Liver (tissue), 9 donors: ENCODE measurements around the gene SLC19A2. TPM values are rescaled to one million over a fixed set of nuclear protein-coding genes. Genes with fewer than 3 reads are reported as not detected.
"Not testable (repeated sequence)": the region's sequence is repeated elsewhere in the genome, so short reads cannot be mapped to it uniquely, and the experiment has no call there.

ENCODE experiments used
- DNase-seq: peaks from one replicate; pipeline ENCODE4 v3.0.0-alpha.2; 2017; ENCODE audit warnings: low spot score
- H3K27ac ChIP-seq, 2 donors: one replicate each; pipeline ENCODE4 v1.7.0; 2013; ENCODE audit warnings: inconsistent platforms in 2 of 2, low read length in 2 of 2, control low read depth in 1 of 2, low read depth in 1 of 2, mild to moderate bottlenecking in 1 of 2
- H3K27me3 ChIP-seq, 4 donors: one replicate each; pipeline versions ENCODE4 v1.6.1 to v1.7.0; 2013; ENCODE audit warnings: low read length in 3 of 4, inconsistent platforms in 1 of 4, mild to moderate bottlenecking in 1 of 4, moderate library complexity in 1 of 4; ENCODE audit not compliant: control insufficient read depth in 4 of 4, insufficient read depth in 4 of 4
- H3K36me3 ChIP-seq, 4 donors: one replicate each; pipeline versions ENCODE4 v1.6.1 to v1.7.0; 2013; ENCODE audit warnings: low read length in 3 of 4, mild to moderate bottlenecking in 3 of 4, low read depth in 1 of 4, moderate library complexity in 1 of 4; ENCODE audit not compliant: control insufficient read depth in 4 of 4, insufficient read depth in 3 of 4
- H3K4me1 ChIP-seq, 4 donors: one replicate each; pipeline versions ENCODE4 v1.6.1 to v1.7.0; 2013; ENCODE audit warnings: low read length in 3 of 4, mild to moderate bottlenecking in 3 of 4, moderate library complexity in 1 of 4; ENCODE audit not compliant: control insufficient read depth in 4 of 4, insufficient read depth in 4 of 4
- H3K4me3 ChIP-seq, 3 donors: one replicate each; pipeline versions ENCODE4 v1.6.1 to v1.7.0; 2013; ENCODE audit warnings: low read length in 3 of 3, control low read depth in 1 of 3, low read depth in 1 of 3, mild to moderate bottlenecking in 1 of 3
- H3K9ac ChIP-seq, 2 donors: one replicate each; pipeline ENCODE4 v1.7.0; 2013; ENCODE audit warnings: low read length in 2 of 2, mild to moderate bottlenecking in 2 of 2, moderate library complexity in 2 of 2, control low read depth in 1 of 2, low read depth in 1 of 2
- H3K9me3 ChIP-seq, 4 donors: one replicate each; pipeline versions ENCODE4 v1.6.1 to v1.7.0; 2013; ENCODE audit warnings: low read length in 3 of 4; ENCODE audit not compliant: control insufficient read depth in 4 of 4
- ATF3 ChIP-seq: IDR thresholded peaks from 2 replicates; pipeline ENCODE4 v1.6.1; 2016; ENCODE audit warnings: antibody characterized with exemption
- CTCF ChIP-seq: fragments of 150-350 bp; IDR thresholded peaks from 2 replicates; pipeline ENCODE4 v1.5.1; 2017; ENCODE audit warnings: improper control_type of control experiment, low read depth, low read length; ENCODE audit not compliant: missing input control
- EGR1 ChIP-seq, 2 donors: IDR thresholded peaks; 2 replicates each; pipeline ENCODE4 v1.6.1; 2016 to 2018; ENCODE audit warnings: antibody characterized with exemption in 2 of 2, low read depth in 2 of 2
- FOXA1 ChIP-seq: IDR thresholded peaks from 2 replicates; pipeline ENCODE4 v1.6.1; 2016; ENCODE audit warnings: antibody characterized with exemption
- FOXA2 ChIP-seq: IDR thresholded peaks from 2 replicates; pipeline ENCODE4 v1.6.1; 2016; ENCODE audit warnings: antibody characterized with exemption
- GABPA ChIP-seq, 2 donors: IDR thresholded peaks in 1 of 2; conservative IDR thresholded peaks in 1 of 2; 2 replicates each; pipeline ENCODE4 v1.6.1; 2016; ENCODE audit warnings: antibody characterized with exemption in 2 of 2, mild to moderate bottlenecking in 1 of 2, moderate library complexity in 1 of 2
- HNF4G ChIP-seq: IDR thresholded peaks from 2 replicates; pipeline ENCODE4 v1.6.1; 2016; ENCODE audit warnings: antibody characterized with exemption
- JUND ChIP-seq, 2 donors: IDR thresholded peaks; 2 replicates each; pipeline ENCODE4 v1.6.1; 2016; ENCODE audit warnings: antibody characterized with exemption in 2 of 2
- MAX ChIP-seq: IDR thresholded peaks from 2 replicates; pipeline ENCODE4 v1.6.1; 2016; ENCODE audit warnings: antibody characterized with exemption
- NR2F2 ChIP-seq: IDR thresholded peaks from 2 replicates; pipeline ENCODE4 v1.6.1; 2016; ENCODE audit warnings: antibody characterized with exemption
- RAD21 ChIP-seq, 2 donors: IDR thresholded peaks; 2 replicates each; pipeline ENCODE4 v1.6.1; 2016; ENCODE audit warnings: antibody characterized with exemption in 2 of 2, mild to moderate bottlenecking in 2 of 2
- REST ChIP-seq: IDR thresholded peaks from 2 replicates; pipeline ENCODE4 v1.6.1; 2016; ENCODE audit warnings: antibody characterized with exemption, mild to moderate bottlenecking
- SP1 ChIP-seq: IDR thresholded peaks from 2 replicates; pipeline ENCODE4 v1.6.1; 2018; ENCODE audit warnings: antibody characterized with exemption, mild to moderate bottlenecking
- YY1 ChIP-seq: IDR thresholded peaks from 2 replicates; pipeline ENCODE4 v1.6.1; 2016; ENCODE audit warnings: antibody characterized with exemption, mild to moderate bottlenecking
- WGBS: extraction: QIAGEN DNeasy Blood & Tissue Kit; methylation state at CpG from one replicate; pipeline ENCODE4 v1.1.7; 2013; 5-methylcytosine and 5-hydroxymethylcytosine counted together
- polyA plus RNA-seq, 2 donors: library from polyadenylated mRNA; stranded (reverse) in 1 of 2; unstranded in 1 of 2; fragments of 200-250 nt in 1 of 2; fragments of >200 nt in 1 of 2; fragmentation: Nextera tagmentation in 1 of 2; extraction: Ambion mirVana in 1 of 2; gene quantifications; one replicate each; pipeline versions ENCODE4 v1.2.1 to v1.2.3, GENCODE V29; 2013 to 2015
- total RNA-seq, 2 donors: library from RNA; depleted of rRNA; stranded (reverse); fragments of >200 nt; gene quantifications; one replicate each; pipeline ENCODE4 v1.2.3, GENCODE V29; 2014
- donor health status: healthy.
- donor health status: healthy.
- donor health status: healthy.
- donor health status: healthy.
- donor health status: healthy.

Gene SLC19A2
- total and polyA plus RNA-seq, 4 donors: 4.8 to 18.7 (median 9.8) TPM

GRCh38 chr1:169534653-169535052 lies 48.9 kb upstream of the SLC19A2 start:
- WGBS: 98% methylated on average over 2 of the region's 2 CpGs
- H3K36me3 ChIP-seq: peaks cover 0 to 59% (median 28%) of the 10 kb centered on the region in 4 donors
- H3K27ac ChIP-seq: no peak overlapping the region
- H3K9ac ChIP-seq: no peak overlapping the region
- TF ChIP-seq RAD21 (IDR thresholded peaks at IDR 0.05) (no peak), FOXA2 (no peak), EGR1 (IDR thresholded peaks at IDR 0.05; ENCODE audit: low read depth in 2 of 2) (no peak), NR2F2 (no peak), SP1 (no peak), MAX (no peak), REST (no peak), FOXA1 (no peak), YY1 (no peak), GABPA (IDR thresholded peaks at IDR 0.05 in 1 of 2, conservative IDR thresholded peaks at IDR 0.05 in 1 of 2) (no peak)
- H3K9me3 ChIP-seq: no peaks in the 10 kb centered on the region
- DNase-seq: no peak
- H3K27me3 ChIP-seq: no peaks in the 10 kb centered on the region
- H3K4me1 ChIP-seq: peaks cover 0 to 2% (median 0%) of the 10 kb centered on the region in 4 donors
- H3K4me3 ChIP-seq: no peak overlapping the region

- DNase-seq, H3K9ac ChIP-seq, H3K27ac ChIP-seq, H3K27me3 ChIP-seq, H3K9me3 ChIP-seq, H3K4me1 ChIP-seq, H3K4me3 ChIP-seq: not testable (repeated sequence)
- peaks cover 0 to 62% (median 36%) of the 10 kb centered on the region in 4 donors for H3K36me3 ChIP-seq
- WGBS: 88% methylated on average over 9 of the region's 9 CpGs
Measured at GRCh38 chr1:169533528-169534190, 47.9 kb upstream of the SLC19A2 start.

- peaks cover 2 to 68% (median 45%) of the 10 kb centered on the region in 4 donors for H3K36me3 ChIP-seq
- H3K27me3 ChIP-seq: no peaks in the 10 kb centered on the region
- H3K9me3 ChIP-seq: no peaks in the 10 kb centered on the region
- no peak overlapping the region for H3K4me3 ChIP-seq
- TF ChIP-seq NR2F2: no peak
- no peak for TF ChIP-seq JUND (IDR thresholded peaks at IDR 0.05)
- no peak for TF ChIP-seq CTCF
- TF ChIP-seq HNF4G: no peak
- TF ChIP-seq ATF3: no peak
- no peak for TF ChIP-seq MAX
- TF ChIP-seq FOXA2: no peak
- TF ChIP-seq REST: no peak
- peaks cover 0 to 5% (median 2%) of the 10 kb centered on the region in 4 donors for H3K4me1 ChIP-seq
- H3K9ac ChIP-seq: no peak overlapping the region
- 94% methylated on average over 3 of the region's 3 CpGs for WGBS
- no peak for DNase-seq
- no peak overlapping the region for H3K27ac ChIP-seq
Measured at GRCh38 chr1:169530448-169530847, 44.7 kb upstream of the SLC19A2 start.
